ENCODE measurements around the gene WNT3A. TPM values are rescaled to one million over a fixed set of nuclear protein-coding genes. Genes with fewer than 3 reads are reported as not detected.

WNT3A gene
- total RNA-seq, 4 donors from 2014 or later: not detected

GRCh38 chr1:228091084-228091483 is 84.3 kb downstream of the WNT3A start:
- no peak for ATAC-seq (ENCODE audit: low FRiP score)
- DNase-seq (ENCODE audit: low spot score): no peak
- TF ChIP-seq CTCF (IDR thresholded peaks at IDR 0.05): no peak

GRCh38 chr1:228092342-228093049 is 85.7 kb downstream of the WNT3A start:
- TF ChIP-seq CTCF (IDR thresholded peaks at IDR 0.05): no peak
- DNase-seq (ENCODE audit: low spot score) (peak; percentile 8), ATAC-seq (ENCODE audit: low FRiP score) (no peak)

- DNase-seq (ENCODE audit: low spot score) (peak; percentile 20), ATAC-seq (ENCODE audit: low FRiP score) (no peak)
- no peak for TF ChIP-seq CTCF (IDR thresholded peaks at IDR 0.05)
Measured at GRCh38 chr1:228093050-228093906, 86.5 kb downstream of the WNT3A start.

- TF ChIP-seq CTCF (IDR thresholded peaks at IDR 0.05): no peak
- ATAC-seq (ENCODE audit: low FRiP score): no peak
- DNase-seq (ENCODE audit: low spot score): peak; percentile 12
Measured at GRCh38 chr1:228094432-228095016, 87.7 kb downstream of the WNT3A start.

GRCh38 chr1:228095161-228095560 is 88.4 kb downstream of the WNT3A start:
- no peak for ATAC-seq (ENCODE audit: low FRiP score)
- peak; percentile 7 for DNase-seq (ENCODE audit: low spot score)
- no peak for TF ChIP-seq CTCF (IDR thresholded peaks at IDR 0.05)

GRCh38 chr1:228095938-228096337 is 89.1 kb downstream of the WNT3A start:
- ATAC-seq (ENCODE audit: low FRiP score) (no peak), DNase-seq (ENCODE audit: low spot score) (no peak)
- TF ChIP-seq CTCF (IDR thresholded peaks at IDR 0.05): no peak
